CD4-positive, alpha-beta T cell (primary cell): ENCODE measurements around the gene FRZB. TPM values are rescaled to one million over a fixed set of nuclear protein-coding genes. Genes with fewer than 3 reads are reported as not detected.

Experiments
- ATAC-seq: fragments of 200-7000 bp; cut with Tn5 transposase; one replicate; pipeline ENCODE4 v1.10.0; 2022; ENCODE audit warnings: mild to moderate bottlenecking; ENCODE audit not compliant: poor library complexity
- CTCF ChIA-PET: fragments of 350-600 bp; sonication (Branson Sonifier 250); formaldehyde crosslinking; loops from one replicate; lab custom pipeline; 2021; ENCODE audit warnings: antibody characterized with exemption, inconsistent platforms; lab: Charles Lee
- POLR2A ChIA-PET: fragments of 350-600 bp; sonication (Branson Sonifier 250); formaldehyde crosslinking; loops from one replicate; lab custom pipeline; 2021; ENCODE audit warnings: antibody characterized with exemption, inconsistent platforms; lab: Charles Lee
- DNase-seq, 14 experiments: peaks; one replicate each; pipeline ENCODE4 v3.0.0-alpha.2; 2013 to 2020; ENCODE audit warnings: mixed read lengths in 2 of 14
- H3K27ac ChIP-seq, 2 donors: one replicate each; pipeline versions ENCODE4 v1.5.1 to v1.7.0; 2013; ENCODE audit warnings: low read length in 2 of 2, low read depth in 1 of 2, mild to moderate bottlenecking in 1 of 2
- H3K27me3 ChIP-seq, 2 experiments: 1 replicate in 1 of 2; 2 replicates in 1 of 2; pipeline versions ENCODE4 v1.6.1 to v1.7.0; 2013; ENCODE audit warnings: low read length in 2 of 2, control low read depth in 1 of 2, mild to moderate bottlenecking in 1 of 2, moderate library complexity in 1 of 2; ENCODE audit not compliant: insufficient read depth in 2 of 2, control insufficient read depth in 1 of 2
- H3K36me3 ChIP-seq: one replicate; pipeline ENCODE4 v1.6.1; 2013; ENCODE audit warnings: low read length, control low read depth; ENCODE audit not compliant: insufficient read depth
- H3K4me1 ChIP-seq: one replicate; pipeline ENCODE4 v1.6.1; 2013; ENCODE audit warnings: low read length, control low read depth; ENCODE audit not compliant: insufficient read depth
- H3K4me3 ChIP-seq: one replicate; pipeline ENCODE4 v1.5.1; 2013; ENCODE audit warnings: mild to moderate bottlenecking, low read length, moderate library complexity
- H3K9me3 ChIP-seq, 2 experiments: 1 replicate in 1 of 2; 2 replicates in 1 of 2; pipeline versions ENCODE4 v1.6.1 to v1.7.0; 2013; ENCODE audit warnings: low read length in 2 of 2, mild to moderate bottlenecking in 2 of 2, control low read depth in 1 of 2, moderate library complexity in 1 of 2; ENCODE audit not compliant: control insufficient read depth in 1 of 2, insufficient read depth in 1 of 2
- H3K27ac Mint-ChIP-seq: one replicate; pipeline ENCODE4 v1.8.0; 2020; ENCODE audit warnings: mixed read lengths
- H3K27me3 Mint-ChIP-seq: one replicate; pipeline ENCODE4 v1.8.0; 2021; ENCODE audit warnings: mixed read lengths
- H3K36me3 Mint-ChIP-seq: one replicate; pipeline ENCODE4 v1.8.0; 2021; ENCODE audit warnings: low read depth, mixed read lengths
- H3K4me1 Mint-ChIP-seq: one replicate; pipeline ENCODE4 v1.8.0; 2021; ENCODE audit warnings: low read depth, mixed read lengths
- H3K4me3 Mint-ChIP-seq: one replicate; pipeline ENCODE4 v1.8.0; 2020; ENCODE audit warnings: mild to moderate bottlenecking, mixed read lengths
- H3K9me3 Mint-ChIP-seq: one replicate; pipeline ENCODE4 v1.8.0; 2020; ENCODE audit warnings: mixed read lengths
- CTCF ChIP-seq: fragments of 200-600 bp; IDR thresholded peaks from one replicate; pipeline ENCODE4 v1.8.0; 2022; ENCODE audit warnings: antibody characterized with exemption, mild to moderate bottlenecking
- intact Hi-C, 2 experiments: fragments of 100-400 bp; cut with DNase I in 1 of 2; cut with micrococcal nuclease in 1 of 2; formaldehyde crosslinking; loops; one replicate each; pipeline versions ENCODE4 v1.15.1 to v1.9.0; 2023 to 2025; cut with DNase I, micrococcal nuclease
- total RNA-seq, 174 experiments: library from RNA in 2 of 174; stranded (reverse) in 2 of 174; gene quantifications; one replicate each; pipeline ENCODE4 v1.2.3 and lab custom pipeline; 2021 to 2026

The FRZB gene
- total RNA-seq, 2 experiments from 2014 or later = not detected

GRCh38 chr2:182845794-182846417, 20.5 kb downstream of the FRZB start:
- Mint-ChIP-seq H3K27me3 (peaks cover 35% of the 10 kb centered on the region), H3K36me3 (no peaks in the 10 kb centered on the region), H3K27ac (no peak overlapping the region), H3K4me3 (no peak overlapping the region), H3K4me1 (no peaks in the 10 kb centered on the region), H3K9me3 (no peaks in the 10 kb centered on the region)
- Histone ChIP-seq H3K27ac (no peak overlapping the region), H3K36me3 (no peaks in the 10 kb centered on the region), H3K4me1 (no peaks in the 10 kb centered on the region), H3K4me3 (no peak overlapping the region), H3K27me3 (peaks cover 3 to 15% of the 10 kb centered on the region in 2 experiments), H3K9me3 (no peaks in the 10 kb centered on the region)
- no peak for TF ChIP-seq CTCF
- CTCF ChIA-PET = no interaction called here
- intact Hi-C loops = no loop called here
- POLR2A ChIA-PET = no interaction called here
- DNase-seq = no peak
- no peak for ATAC-seq

GRCh38 chr2:182836451-182836850, 30.0 kb downstream of the FRZB start:
- Mint-ChIP-seq H3K36me3 (no peaks in the 10 kb centered on the region), H3K4me1 (no peaks in the 10 kb centered on the region), H3K27ac (no peak overlapping the region), H3K4me3 (no peak overlapping the region), H3K9me3 (no peaks in the 10 kb centered on the region), H3K27me3 (peaks cover 55% of the 10 kb centered on the region)
- peaks cover 0 to 16% of the 10 kb centered on the region in 2 experiments for H3K27me3 ChIP-seq
- no peak for TF ChIP-seq CTCF
- no peaks in the 10 kb centered on the region for H3K4me1 ChIP-seq
- ChIA-PET POLR2A (no interaction called here), CTCF (no interaction called here)
- ATAC-seq (no peak), DNase-seq (no peak)
- no peaks in the 10 kb centered on the region for H3K9me3 ChIP-seq
- no peak overlapping the region for H3K4me3 ChIP-seq
- H3K27ac ChIP-seq = no peak overlapping the region
- no peaks in the 10 kb centered on the region for H3K36me3 ChIP-seq
- intact Hi-C loops = no loop called here

DNA sequence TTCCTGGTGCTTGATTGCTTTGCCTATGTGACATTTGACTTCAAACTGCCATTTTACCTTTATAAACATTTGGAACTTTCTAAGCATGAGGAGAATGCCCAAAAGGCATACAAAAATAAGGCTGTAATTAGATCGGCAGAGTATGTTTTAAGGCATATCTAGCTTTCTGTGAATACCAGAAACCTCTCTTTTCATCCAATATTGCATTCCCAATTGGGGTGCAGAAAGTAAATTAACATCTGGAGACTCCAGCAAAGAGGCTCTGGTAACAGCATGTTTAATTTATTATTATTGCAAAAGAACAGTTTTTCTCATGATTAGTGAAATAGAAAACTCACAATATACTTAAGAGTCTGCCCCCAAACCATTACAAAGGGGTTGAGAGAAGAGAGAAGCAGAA, 32.1 kb downstream of the FRZB start:
- no peak overlapping the region for H3K4me3 ChIP-seq
- H3K4me1 ChIP-seq = no peaks in the 10 kb centered on the region
- DNase-seq (no peak), ATAC-seq (no peak)
- Mint-ChIP-seq H3K27me3 (peaks cover 54% of the 10 kb centered on the region), H3K9me3 (no peaks in the 10 kb centered on the region), H3K27ac (no peak overlapping the region), H3K4me1 (no peaks in the 10 kb centered on the region), H3K36me3 (no peaks in the 10 kb centered on the region), H3K4me3 (no peak overlapping the region)
- ChIA-PET POLR2A (no interaction called here), CTCF (interaction anchor here (1.0 kb wide), 1 partner anchor 9 kb away, joined by 3 read pairs; no protein-coding TSS in a partner anchor)
- TF ChIP-seq CTCF = no peak
- no peak overlapping the region for H3K27ac ChIP-seq
- no peaks in the 10 kb centered on the region for H3K9me3 ChIP-seq
- intact Hi-C loops = no loop called here
- H3K27me3 ChIP-seq = peaks cover 0 to 16% of the 10 kb centered on the region in 2 experiments
- H3K36me3 ChIP-seq = no peaks in the 10 kb centered on the region
